ENCODE measurements around the gene PNMA8C.

GRCh38 chr19:46471116-46471733 is 42.5 kb upstream of the PNMA8C start, which contains the start of gene PNMA8A:
- TF ChIP-seq CTCF (IDR thresholded peaks at IDR 0.05) (no peak), POLR2A (IDR thresholded peaks at IDR 0.05) (no peak), POLR2AphosphoS5 (IDR thresholded peaks at IDR 0.05) (peak in 1 of 3 donors; percentile 14)

All from breast epithelium (tissue), 3 donors.